Measurements from ENCODE around the gene PFN3.

The PFN3 gene

GRCh38 chr5:177399997-177400868 is at the start of gene PFN3:
PFN3 (minus strand) TSS chr5:177400661; CDS start chr5:177400576, 85 bp downstream.
- no peak for DNase-seq

DNA sequence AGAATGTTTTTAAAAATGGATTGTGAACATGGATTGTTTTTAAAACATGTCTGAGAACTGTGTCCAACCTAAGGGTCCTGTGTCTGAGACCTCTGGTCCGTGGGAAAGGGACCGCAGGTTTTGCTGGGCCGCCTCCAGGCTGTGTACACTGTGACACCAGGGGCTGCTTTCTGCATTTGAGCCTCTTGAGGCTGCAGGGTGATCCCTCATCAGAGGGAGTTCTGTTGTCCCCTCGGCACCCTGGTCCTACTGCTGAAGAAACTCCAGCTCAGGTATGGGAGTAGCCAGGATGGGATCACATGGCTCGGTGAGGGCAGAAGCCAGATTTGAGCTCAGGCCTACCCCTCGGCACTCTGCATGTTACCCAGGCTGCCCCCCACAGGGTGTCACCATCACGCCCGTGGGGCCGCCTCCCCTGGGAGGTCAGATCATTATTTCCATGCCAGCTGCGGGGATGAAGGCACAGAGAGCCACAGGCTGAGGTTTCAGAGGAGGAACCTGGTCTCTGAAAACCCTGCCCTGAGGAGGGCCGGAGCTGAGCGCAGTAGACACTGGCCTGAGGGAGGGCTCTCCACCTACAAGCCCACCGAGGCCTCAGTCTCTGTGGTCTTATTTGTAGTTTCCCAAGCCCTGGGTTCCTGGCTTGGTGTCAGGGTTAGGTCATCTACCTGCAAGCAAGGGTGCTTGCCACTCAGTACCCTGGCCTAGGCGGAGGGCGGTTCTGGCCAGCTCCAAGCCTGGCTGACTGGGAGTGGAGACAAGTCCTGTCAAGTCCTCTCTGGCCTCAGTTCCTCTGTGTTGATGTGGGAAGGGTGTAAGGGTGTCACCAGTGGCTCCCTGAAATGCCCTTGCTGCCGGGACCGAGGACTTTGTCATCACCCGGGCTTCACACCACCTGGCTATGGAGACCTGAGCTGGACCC is 48.9 kb upstream of the PFN3 start:
- DNase-seq, result no peak

- DNase-seq, result no peak
Measured at GRCh38 chr5:177448244-177448950, 47.9 kb upstream of the PFN3 start.

- DNase-seq, result no peak
Measured at GRCh38 chr5:177447611-177448243, 47.3 kb upstream of the PFN3 start.

- DNase-seq, result peak; percentile 30
Measured at GRCh38 chr5:177447066-177447610, 46.7 kb upstream of the PFN3 start.

DNA sequence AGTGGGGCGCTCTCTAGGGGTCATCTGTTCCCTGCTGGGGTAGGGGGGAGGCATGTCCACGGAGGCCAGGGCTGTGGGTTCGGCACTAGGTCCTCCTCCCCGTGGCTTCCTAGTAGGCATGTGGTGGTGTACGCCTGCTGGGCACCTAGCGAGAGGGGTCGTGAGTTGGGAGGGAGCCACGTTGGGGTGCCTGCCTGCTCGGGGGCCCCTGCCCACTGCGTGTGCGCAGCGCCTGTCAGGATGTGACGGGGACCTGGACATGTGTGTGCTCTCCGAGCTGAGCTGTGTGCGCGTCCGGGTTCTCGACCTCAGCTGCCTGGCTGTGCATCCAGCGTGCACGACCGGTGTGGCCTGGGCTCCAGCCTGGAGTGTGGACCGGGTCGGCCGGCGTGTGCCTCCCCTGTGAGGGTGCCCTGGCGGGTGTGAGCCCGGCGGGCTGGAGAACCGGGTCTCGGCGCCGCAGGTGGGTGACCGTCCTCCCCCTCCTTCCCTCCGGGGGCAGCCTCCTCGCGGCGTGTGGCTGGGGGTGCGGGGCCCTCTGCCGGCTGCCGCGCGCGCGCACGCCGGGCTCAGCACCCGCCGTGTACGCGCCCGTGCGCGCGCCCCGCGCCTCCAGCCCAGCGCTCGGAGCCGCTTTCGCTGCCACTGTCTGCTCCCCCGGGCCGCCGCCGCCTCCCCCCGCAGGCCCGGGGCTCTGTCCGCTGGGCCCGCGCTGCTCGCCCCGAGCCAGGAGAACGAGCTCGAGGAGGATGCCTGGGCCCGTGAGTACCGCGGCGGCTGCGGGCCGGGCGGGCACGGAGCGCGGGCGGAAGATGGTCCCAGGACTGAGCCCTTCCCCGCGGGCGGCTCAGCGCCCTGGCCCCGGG is 46.0 kb upstream of the PFN3 start, which contains the start of gene PRR7:
Gene PRR7, plus strand, starts transcription at position 615 of the 866 bp plus-strand sequence. CDS start 8,254 bp downstream, outside the sequence.
- DNase-seq, result peak; percentile 43

DNA sequence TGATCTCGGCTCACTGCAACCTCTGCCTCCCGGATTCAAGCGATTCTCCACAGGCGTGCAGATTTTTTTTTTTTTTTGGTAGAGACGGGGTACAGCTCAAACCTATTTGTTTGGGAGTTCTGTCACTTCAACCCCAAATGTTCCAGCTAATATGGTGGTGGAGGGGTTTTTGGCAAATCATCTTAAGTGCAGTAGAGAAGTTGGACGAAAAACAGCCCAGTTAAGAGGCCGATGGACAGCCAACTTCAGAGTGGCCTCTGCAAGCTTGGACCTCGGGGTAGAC is 45.4 kb upstream of the PFN3 start:
- DNase-seq, result no peak

DNA sequence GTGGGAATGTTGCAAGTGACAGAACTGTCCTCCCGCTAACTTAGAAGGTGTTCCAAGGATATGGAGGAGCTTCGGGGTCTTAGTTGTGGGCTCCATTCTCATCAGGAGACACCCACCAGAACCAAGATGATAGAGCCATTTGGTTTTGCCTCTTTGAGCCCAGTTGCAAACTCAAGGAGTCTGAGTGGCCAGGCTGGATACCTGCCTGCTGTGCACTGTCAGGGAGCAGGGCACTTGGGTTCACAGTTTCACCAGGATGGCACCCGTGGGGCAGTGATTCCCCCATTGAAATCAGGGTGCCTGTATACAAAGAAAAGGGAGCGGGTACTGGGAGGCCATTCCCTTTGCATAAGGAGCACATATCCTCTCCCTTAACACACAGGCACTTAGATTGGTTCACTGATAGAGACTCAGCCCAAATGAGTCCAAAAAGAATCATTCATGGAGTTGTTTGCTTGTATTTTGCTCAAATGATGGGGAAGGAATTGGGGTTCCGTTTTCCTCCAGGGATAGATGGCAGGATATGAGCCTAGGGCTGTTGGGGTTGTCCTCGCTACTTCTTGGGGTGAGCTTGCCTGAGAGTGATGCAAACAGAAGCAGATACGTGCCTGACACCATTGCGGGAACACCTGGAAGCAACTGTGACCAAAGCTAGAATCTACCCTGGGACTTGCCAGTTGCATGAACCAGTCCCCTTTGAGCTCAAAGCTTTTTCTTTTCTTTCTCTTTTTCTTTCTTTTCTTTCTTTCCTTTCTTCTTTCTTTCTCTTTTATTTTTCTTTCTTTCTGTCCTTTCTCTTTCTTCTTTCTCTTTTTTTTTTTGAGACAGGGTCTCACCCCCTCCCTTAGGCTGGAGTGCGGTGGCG is 44.8 kb upstream of the PFN3 start:
- DNase-seq, result no peak

DNA sequence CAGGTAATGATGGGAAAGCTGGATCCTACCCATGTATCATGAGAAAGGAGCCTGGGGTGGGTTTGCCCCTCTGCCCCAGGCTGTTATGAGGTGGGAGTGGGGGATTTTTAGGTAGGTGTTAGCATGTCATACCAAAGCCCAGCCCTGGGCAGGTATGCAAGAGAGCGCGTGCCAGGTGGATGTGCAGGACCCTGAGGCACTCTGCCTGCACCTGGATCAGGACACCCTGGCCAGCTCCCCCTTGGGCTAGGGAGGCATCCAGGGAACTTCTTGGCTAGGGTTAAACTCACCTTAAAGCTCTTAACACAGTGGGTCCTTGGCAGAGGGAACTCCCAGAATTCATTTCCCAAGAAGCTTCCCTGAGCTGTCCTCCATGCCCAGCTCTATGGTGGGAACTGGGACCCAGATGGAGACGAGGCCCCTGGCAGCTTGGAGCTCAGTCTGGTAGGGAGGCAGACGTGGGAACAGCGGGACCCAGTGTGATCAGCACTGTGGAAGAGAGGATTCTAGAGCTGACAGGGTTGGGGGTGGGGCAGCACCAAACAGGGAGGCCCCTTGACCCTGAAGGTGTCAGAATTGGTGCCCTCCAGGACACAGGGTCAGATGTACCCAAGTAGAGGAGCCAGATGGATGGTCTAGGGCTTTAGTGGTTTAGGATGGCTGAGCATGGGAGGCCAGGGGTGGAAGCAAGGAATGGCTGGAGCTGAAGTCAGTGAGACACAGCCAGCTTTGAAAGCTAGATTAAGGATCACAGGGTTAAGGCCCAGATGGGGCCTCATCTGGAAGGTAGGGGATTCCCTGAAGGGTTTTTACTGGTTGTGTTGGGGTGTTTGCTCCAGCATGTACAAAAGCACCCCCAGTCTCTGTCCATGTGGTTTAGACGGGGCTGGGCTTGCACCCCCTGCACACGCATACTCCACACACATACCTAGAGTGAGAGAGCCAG is 43.9 kb upstream of the PFN3 start:
- DNase-seq, result no peak

DNA sequence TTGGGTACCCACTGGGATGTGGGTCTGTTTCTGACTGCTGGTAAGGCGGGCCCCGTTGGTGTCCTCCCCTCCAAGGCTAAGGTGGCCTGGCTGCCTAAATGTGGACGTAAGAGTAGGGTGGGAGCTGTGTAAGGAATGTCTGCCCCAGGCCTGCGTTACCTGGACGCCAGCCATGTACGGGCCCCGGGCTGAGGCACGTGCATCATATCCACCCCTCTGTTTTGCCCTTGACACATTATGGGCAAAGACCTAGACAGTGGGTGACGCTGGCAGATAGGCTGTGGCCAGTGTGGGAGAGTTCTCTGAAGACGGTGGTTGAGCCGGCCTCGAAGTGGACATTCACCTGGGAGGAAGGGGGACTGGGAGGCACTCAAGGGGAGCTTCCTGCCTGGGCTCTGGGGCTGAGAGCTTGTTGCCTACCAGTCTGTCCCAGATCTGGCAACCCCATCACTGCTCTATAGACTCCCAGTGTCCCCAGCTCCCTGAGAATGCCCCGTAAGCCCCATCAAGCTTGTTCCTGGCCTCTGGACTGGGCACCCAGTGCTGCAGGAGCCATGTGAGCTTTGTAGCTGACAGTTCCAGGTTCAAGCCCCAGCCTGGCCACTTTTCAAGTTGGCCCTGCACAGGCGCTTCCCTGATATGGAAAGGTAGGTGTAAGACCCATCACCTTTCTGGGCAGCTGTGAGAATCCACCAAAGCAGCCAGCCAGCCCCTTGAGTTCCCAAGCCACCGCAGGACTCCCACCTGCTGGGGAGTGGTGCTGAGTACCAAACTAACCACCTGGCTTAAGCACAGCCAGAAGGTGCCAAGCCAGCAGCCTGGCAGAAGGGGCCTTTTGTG is 42.9 kb upstream of the PFN3 start:
- DNase-seq, result no peak

GRCh38 chr5:177442066-177442826 is 41.8 kb upstream of the PFN3 start:
- DNase-seq, result no peak

GRCh38 chr5:177440990-177441780 is 40.7 kb upstream of the PFN3 start:
- no peak for DNase-seq

DNA sequence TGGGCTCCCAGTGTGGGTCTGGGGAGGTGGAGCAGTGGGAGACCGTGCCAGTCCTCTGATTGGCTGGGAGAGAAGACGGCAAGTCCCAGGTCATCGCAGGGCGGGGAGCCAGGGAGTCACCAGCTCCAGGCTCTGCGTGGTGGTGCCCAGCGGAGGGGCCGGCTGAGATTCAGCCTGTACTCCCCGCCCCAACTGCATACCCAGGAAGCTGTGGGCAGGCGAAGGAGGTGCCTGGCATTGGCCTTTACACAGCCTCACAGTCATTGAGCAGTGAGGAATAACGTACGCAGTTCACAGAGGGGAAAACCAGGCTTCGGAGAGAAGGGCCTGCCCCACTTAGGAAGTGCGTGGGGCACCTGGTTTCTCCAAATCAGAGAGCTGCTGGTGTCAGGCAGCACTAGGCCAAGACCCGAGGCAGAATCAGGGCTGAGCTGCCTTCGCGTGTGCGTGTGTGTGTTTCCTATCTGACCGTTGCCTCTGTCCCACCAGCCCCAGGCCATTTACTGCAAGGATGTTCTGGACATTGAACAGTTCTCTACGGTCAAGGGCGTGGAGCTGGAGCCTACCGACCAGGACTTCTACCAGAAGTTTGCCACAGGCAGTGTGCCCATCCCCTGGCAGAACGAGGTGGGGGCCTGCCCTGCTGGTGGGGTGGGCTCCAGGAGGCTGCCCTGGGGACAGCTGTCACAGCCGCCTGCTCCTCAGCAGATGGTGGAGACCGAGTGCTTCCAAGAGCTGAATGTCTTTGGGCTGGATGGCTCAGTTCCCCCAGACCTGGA is 39.9 kb upstream of the PFN3 start:
- no peak for DNase-seq

GRCh38 chr5:177439518-177440053 is 39.1 kb upstream of the PFN3 start:
- DNase-seq, result no peak

- no peak for DNase-seq
Measured at GRCh38 chr5:177438468-177438867, 38.0 kb upstream of the PFN3 start.

Measured in NCI-H2171 (cell line).